Panc1 (cell line): ENCODE data around the gene NTMT1. TPM values are rescaled to one million over a fixed set of nuclear protein-coding genes. Genes with fewer than 3 reads are reported as not detected.

Experiments used
- ATAC-seq: fragments of 200-7000 bp; cut with Tn5 transposase; 2 replicates; pipeline ENCODE4 v1.9.1; 2020; ENCODE audit warnings: mild to moderate bottlenecking, moderate library complexity
- BruUV-seq: library from RNA; stranded (reverse); fragments of 400-500 nt; replicated peaks from 2 replicates; lab custom pipeline; 2021; lab: Mats Ljungman, UMichigan
- CTCF ChIA-PET: fragments of 300-600 bp; sonication (Branson Sonifier 250); formaldehyde crosslinking; loops from one replicate; lab custom pipeline; 2022; ENCODE audit warnings: antibody characterized with exemption; lab: Charles Lee
- POLR2A ChIA-PET: fragments of 300-600 bp; sonication (Branson Sonifier 250); formaldehyde crosslinking; loops from one replicate; lab custom pipeline; 2022; ENCODE audit warnings: antibody characterized with exemption; lab: Charles Lee
- DNase-seq: peaks from one replicate; pipeline ENCODE4 v3.0.0-alpha.2; 2010; ENCODE audit warnings: low read depth, low spot score
- H3K27ac ChIP-seq: 2 replicates; pipeline ENCODE4 v1.5.1; 2011; ENCODE audit warnings: mild to moderate bottlenecking, low read length, inconsistent platforms
- H3K27me3 ChIP-seq: fragments of 200-500 bp; sonication (Bioruptor generic); 2 replicates; pipeline ENCODE4 v1.6.0; 2014; ENCODE audit warnings: low read length, inconsistent platforms; ENCODE audit not compliant: control insufficient read depth, insufficient read depth
- H3K36me3 ChIP-seq: fragments of 200-500 bp; sonication (Bioruptor generic); 2 replicates; pipeline ENCODE4 v1.5.1; 2014; ENCODE audit warnings: inconsistent platforms, mild to moderate bottlenecking, low read length, moderate library complexity; ENCODE audit not compliant: control insufficient read depth, insufficient read depth
- H3K4me1 ChIP-seq: 2 replicates; pipeline ENCODE4 v1.5.1; 2011; ENCODE audit warnings: inconsistent platforms, mild to moderate bottlenecking, low read length, moderate library complexity; ENCODE audit not compliant: control insufficient read depth, insufficient read depth
- H3K4me3 ChIP-seq, 2 experiments: 2 replicates each; pipeline ENCODE4 v1.5.1; 2011 to 2012; ENCODE audit warnings: low read depth in 2 of 2, low read length in 2 of 2, mild to moderate bottlenecking in 2 of 2, inconsistent platforms in 1 of 2, moderate library complexity in 1 of 2
- H3K9me3 ChIP-seq: fragments of 200-500 bp; sonication (Bioruptor generic); 2 replicates; pipeline ENCODE4 v1.5.1; 2014; ENCODE audit warnings: low read depth, mild to moderate bottlenecking, inconsistent platforms, low read length, moderate library complexity; ENCODE audit not compliant: control insufficient read depth, insufficient read depth
- POLR2AphosphoS5 ChIP-seq: IDR thresholded peaks from 2 replicates; pipeline ENCODE4 v1.6.1; 2012; ENCODE audit warnings: mild to moderate bottlenecking, low read depth, low read length, moderate library complexity
- SIN3A ChIP-seq: IDR thresholded peaks from 2 replicates; pipeline ENCODE4 v1.6.1; 2012; ENCODE audit warnings: low read depth, mild to moderate bottlenecking, low read length, moderate library complexity, borderline replicate concordance; ENCODE audit not compliant: insufficient read depth
- TCF7L2 ChIP-seq: IDR thresholded peaks from 2 replicates; pipeline ENCODE4 v1.6.1; 2011; ENCODE audit warnings: mild to moderate bottlenecking, low read depth, low read length, inconsistent platforms
- in situ Hi-C: cut with HindIII; loops from 2 replicates; pipeline ENCODE4 v1.10.0; 2016; ENCODE audit warnings: low sequenced_read_pairs, low pct_unique_long_range_greater_than_20kb
- intact Hi-C: fragments of 100-400 bp; cut with micrococcal nuclease; formaldehyde crosslinking; loops from one replicate; pipeline ENCODE4 v1.10.0; 2022; ENCODE audit not compliant: unreplicated experiment
- total RNA-seq: library from RNA; stranded (reverse); gene quantifications from one replicate; pipeline ENCODE4 v1.2.1, GENCODE V29; 2021; ENCODE audit not compliant: unreplicated experiment
- TF ChIP-seq, protein P1 (sequence below): fragments of 450-650 bp; IDR thresholded peaks from 2 replicates; pipeline ENCODE4 v1.5.1; 2017; ENCODE audit warnings: mild to moderate bottlenecking
- TF ChIP-seq, protein P2 (sequence below), 2 experiments: IDR thresholded peaks; 2 replicates each; pipeline ENCODE4 v1.6.1; 2011 to 2012; ENCODE audit warnings: low read depth in 2 of 2, control low read depth in 1 of 2, low read length in 1 of 2, mild to moderate bottlenecking in 1 of 2, moderate library complexity in 1 of 2; ENCODE audit not compliant: insufficient read depth in 1 of 2

Gene NTMT1
- total RNA-seq, 1 experiment from 2014 or later = 47.5 TPM

DNA sequence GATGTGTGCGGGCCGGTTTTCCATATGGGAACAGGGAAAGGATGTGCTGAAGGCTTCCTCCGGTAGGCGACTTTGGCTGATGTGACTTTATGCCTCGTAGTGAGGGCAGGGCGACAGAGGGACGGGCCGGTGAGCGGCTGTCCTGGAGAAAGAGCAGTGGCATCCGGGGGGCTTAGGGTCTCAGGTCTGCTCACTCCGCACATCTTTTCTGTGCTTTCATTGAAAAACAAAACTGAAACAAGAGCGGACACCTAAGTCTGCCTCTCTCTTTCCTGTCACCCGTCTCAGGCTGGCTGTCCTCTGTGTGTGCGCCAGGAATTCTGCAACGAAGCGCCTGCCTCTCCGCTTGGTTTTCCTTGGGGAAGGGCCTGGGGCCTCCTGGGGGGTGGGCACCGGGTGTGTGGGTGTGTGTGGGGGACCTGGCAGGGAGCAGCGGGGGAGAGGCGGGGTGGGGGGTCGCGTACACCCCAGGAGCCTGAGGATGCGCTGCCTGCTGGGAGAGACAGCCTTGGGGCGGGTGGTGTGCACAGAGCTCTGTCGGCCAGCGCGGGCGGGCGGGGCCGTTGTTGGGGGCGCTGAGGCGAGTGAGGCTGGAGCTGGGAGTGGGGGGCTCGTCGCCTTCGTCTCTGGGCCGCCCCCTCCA is 38.9 kb downstream of the NTMT1 start:
- H3K9me3 ChIP-seq = no peaks in the 10 kb centered on the region
- BruUV-seq = no TSS peak
- TF ChIP-seq, protein P1, sequence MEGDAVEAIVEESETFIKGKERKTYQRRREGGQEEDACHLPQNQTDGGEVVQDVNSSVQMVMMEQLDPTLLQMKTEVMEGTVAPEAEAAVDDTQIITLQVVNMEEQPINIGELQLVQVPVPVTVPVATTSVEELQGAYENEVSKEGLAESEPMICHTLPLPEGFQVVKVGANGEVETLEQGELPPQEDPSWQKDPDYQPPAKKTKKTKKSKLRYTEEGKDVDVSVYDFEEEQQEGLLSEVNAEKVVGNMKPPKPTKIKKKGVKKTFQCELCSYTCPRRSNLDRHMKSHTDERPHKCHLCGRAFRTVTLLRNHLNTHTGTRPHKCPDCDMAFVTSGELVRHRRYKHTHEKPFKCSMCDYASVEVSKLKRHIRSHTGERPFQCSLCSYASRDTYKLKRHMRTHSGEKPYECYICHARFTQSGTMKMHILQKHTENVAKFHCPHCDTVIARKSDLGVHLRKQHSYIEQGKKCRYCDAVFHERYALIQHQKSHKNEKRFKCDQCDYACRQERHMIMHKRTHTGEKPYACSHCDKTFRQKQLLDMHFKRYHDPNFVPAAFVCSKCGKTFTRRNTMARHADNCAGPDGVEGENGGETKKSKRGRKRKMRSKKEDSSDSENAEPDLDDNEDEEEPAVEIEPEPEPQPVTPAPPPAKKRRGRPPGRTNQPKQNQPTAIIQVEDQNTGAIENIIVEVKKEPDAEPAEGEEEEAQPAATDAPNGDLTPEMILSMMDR = no peak
- TF ChIP-seq POLR2AphosphoS5 (no peak), TCF7L2 (no peak), SIN3A (no peak)
- TF ChIP-seq, protein P2, sequence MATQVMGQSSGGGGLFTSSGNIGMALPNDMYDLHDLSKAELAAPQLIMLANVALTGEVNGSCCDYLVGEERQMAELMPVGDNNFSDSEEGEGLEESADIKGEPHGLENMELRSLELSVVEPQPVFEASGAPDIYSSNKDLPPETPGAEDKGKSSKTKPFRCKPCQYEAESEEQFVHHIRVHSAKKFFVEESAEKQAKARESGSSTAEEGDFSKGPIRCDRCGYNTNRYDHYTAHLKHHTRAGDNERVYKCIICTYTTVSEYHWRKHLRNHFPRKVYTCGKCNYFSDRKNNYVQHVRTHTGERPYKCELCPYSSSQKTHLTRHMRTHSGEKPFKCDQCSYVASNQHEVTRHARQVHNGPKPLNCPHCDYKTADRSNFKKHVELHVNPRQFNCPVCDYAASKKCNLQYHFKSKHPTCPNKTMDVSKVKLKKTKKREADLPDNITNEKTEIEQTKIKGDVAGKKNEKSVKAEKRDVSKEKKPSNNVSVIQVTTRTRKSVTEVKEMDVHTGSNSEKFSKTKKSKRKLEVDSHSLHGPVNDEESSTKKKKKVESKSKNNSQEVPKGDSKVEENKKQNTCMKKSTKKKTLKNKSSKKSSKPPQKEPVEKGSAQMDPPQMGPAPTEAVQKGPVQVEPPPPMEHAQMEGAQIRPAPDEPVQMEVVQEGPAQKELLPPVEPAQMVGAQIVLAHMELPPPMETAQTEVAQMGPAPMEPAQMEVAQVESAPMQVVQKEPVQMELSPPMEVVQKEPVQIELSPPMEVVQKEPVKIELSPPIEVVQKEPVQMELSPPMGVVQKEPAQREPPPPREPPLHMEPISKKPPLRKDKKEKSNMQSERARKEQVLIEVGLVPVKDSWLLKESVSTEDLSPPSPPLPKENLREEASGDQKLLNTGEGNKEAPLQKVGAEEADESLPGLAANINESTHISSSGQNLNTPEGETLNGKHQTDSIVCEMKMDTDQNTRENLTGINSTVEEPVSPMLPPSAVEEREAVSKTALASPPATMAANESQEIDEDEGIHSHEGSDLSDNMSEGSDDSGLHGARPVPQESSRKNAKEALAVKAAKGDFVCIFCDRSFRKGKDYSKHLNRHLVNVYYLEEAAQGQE (IDR thresholded peaks at IDR 0.05; ENCODE audit: insufficient read depth in 1 of 2, low read depth in 2 of 2, low read length in 1 of 2) = no peak
- H3K4me3 ChIP-seq = peak overlapping the region; percentile 35 to 45
- DNase-seq (no peak), ATAC-seq (peak; percentile 74)
- no peaks in the 10 kb centered on the region for H3K4me1 ChIP-seq
- ChIA-PET CTCF (no interaction called here), POLR2A (no interaction called here)
- in situ Hi-C loops = no loop called here
- no peaks in the 10 kb centered on the region for H3K36me3 ChIP-seq
- intact Hi-C loops = no loop called here
- no peak overlapping the region for H3K27ac ChIP-seq
- H3K27me3 ChIP-seq = no peaks in the 10 kb centered on the region

DNA sequence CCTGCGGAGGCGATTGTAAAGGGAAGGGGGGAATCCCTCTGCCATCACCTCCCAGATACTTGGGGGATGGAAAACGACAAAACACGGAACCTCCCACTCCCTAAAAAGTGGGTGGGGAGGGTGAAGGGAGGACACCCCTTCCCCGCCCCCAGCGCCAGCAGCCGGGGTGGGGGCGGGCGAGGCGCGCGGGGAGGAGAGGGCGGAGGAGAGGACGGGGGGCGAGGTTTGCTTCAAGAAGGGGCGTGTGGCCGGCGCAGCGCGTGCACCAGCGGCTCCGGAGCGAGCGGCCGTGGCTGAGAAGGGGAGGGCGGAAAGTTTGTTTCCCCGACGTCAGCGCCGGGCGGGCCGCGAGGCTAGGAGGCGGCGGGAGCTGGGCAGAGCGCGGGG is 39.4 kb downstream of the NTMT1 start, which contains the start of gene PRRX2:
Gene PRRX2, plus strand, starts transcription at position 259 of the 387 bp plus-strand sequence. CDS start 221 bp downstream, outside the sequence.
- Histone ChIP-seq H3K27me3 (no peaks in the 10 kb centered on the region), H3K27ac (no peak within 1 kb of the TSS), H3K9me3 (no peaks in the 10 kb centered on the region), H3K36me3 (no peaks in the 10 kb centered on the region), H3K4me3 (peak within 1 kb of the TSS; percentile 35 to 45), H3K4me1 (no peaks in the 10 kb centered on the region)
- DNase-seq (no peak), ATAC-seq (peak; percentile 79)
- in situ Hi-C loops = no loop called here
- POLR2A ChIA-PET = no interaction called here
- BruUV-seq = no TSS peak
- intact Hi-C loops = no loop called here
- CTCF ChIA-PET = no interaction called here
- TF ChIP-seq, protein P1 = no peak
- TF ChIP-seq, protein P2 (IDR thresholded peaks at IDR 0.05; ENCODE audit: insufficient read depth in 1 of 2, low read depth in 2 of 2, low read length in 1 of 2) = no peak
- TF ChIP-seq SIN3A = no peak
- TF ChIP-seq TCF7L2 = no peak
- TF ChIP-seq POLR2AphosphoS5 = no peak
